Measurements from ENCODE around the gene CCNB1. TPM values are rescaled to one million over a fixed set of nuclear protein-coding genes. Genes with fewer than 3 reads are reported as not detected.
A peak's percentile ranks its signal among the peaks of the same experiment; 100 is the strongest.

Gene CCNB1
- polyA plus RNA-seq, 1 donor (not counting 4 experiments of a cell fraction or from before 2014, with no cell fraction given): 126 TPM

DNA sequence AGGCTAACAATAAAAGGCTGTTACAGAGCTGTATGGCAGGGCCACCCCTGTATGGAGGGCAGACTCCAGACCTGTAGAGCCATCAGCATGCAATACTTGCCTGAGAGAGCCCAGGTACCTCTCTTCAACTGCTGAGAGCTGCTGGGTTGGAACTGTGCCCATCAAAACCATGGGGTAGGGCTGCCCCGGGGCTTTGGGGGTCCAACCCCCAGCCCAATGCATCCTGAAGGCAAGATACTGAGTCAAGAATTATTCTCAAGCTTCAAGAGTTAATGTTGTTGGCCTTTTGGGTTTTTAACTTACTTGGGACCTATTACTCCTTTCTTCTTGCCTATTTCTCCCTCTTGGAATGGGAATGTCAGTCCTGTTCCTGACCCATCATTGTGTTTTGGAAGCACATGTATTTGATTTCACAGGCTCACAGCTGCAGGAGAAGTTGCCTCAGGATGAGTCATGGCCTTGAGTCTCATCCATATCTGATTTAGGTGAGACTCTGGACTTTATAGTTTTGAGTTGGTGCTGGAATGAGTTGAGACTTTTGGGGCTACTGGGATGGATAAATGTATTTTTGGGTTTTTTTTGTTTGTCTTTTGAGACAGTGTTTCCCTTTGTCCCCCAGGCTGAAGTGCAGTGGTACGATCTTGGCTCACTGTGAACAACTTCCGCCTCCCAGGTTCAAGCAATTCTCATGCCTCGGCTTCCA is 46.7 kb downstream of the CCNB1 start:
- Histone ChIP-seq H3K27ac (ENCODE audit: control insufficient read depth, insufficient read depth, low read length) (no peak overlapping the region), H2AFZ (ENCODE audit: control insufficient read depth, low read length) (no peak overlapping the region), H3K4me1 (ENCODE audit: control insufficient read depth, extremely low read depth, insufficient read depth, low read length) (peaks cover 10% of the 10 kb centered on the region), H3K9me3 (ENCODE audit: control insufficient read depth, low read depth, low read length) (no peaks in the 10 kb centered on the region), H3K79me2 (ENCODE audit: control insufficient read depth, insufficient read depth, low read length) (peaks cover 10% of the 10 kb centered on the region), H4K20me1 (ENCODE audit: control insufficient read depth, extremely low read depth, insufficient read depth, low read length) (no peaks in the 10 kb centered on the region), H3K36me3 (ENCODE audit: control insufficient read depth in 2 of 2, extremely low read depth in 1 of 2, insufficient read depth in 2 of 2, low read length in 2 of 2) (no peaks in the 10 kb centered on the region), H3K4me3 (ENCODE audit: control insufficient read depth in 2 of 3, extremely low read depth in 1 of 3, insufficient read depth in 2 of 3, low read depth in 1 of 3, low read length in 3 of 3) (no peak overlapping the region), H3K9me1 (ENCODE audit: control insufficient read depth, extremely low read depth, insufficient read depth, low read length) (no peaks in the 10 kb centered on the region), H3K4me2 (ENCODE audit: control insufficient read depth, extremely low read depth, insufficient read depth, low read depth, low read length) (no peak overlapping the region), H3K9ac (ENCODE audit: control insufficient read depth, extremely low read depth, insufficient read depth, low read length) (no peak overlapping the region), H3K27me3 (ENCODE audit: control insufficient read depth, extremely low read depth, insufficient read depth, low read length) (no peaks in the 10 kb centered on the region)
- FAIRE-seq (no peak), DNase-seq (ENCODE audit: low read depth, low spot score) (no peak)
- TF ChIP-seq, protein P1, sequence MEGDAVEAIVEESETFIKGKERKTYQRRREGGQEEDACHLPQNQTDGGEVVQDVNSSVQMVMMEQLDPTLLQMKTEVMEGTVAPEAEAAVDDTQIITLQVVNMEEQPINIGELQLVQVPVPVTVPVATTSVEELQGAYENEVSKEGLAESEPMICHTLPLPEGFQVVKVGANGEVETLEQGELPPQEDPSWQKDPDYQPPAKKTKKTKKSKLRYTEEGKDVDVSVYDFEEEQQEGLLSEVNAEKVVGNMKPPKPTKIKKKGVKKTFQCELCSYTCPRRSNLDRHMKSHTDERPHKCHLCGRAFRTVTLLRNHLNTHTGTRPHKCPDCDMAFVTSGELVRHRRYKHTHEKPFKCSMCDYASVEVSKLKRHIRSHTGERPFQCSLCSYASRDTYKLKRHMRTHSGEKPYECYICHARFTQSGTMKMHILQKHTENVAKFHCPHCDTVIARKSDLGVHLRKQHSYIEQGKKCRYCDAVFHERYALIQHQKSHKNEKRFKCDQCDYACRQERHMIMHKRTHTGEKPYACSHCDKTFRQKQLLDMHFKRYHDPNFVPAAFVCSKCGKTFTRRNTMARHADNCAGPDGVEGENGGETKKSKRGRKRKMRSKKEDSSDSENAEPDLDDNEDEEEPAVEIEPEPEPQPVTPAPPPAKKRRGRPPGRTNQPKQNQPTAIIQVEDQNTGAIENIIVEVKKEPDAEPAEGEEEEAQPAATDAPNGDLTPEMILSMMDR (optimal IDR thresholded peaks at IDR 0.05 in 1 of 3, IDR thresholded peaks at IDR 0.05 in 1 of 3, conservative IDR thresholded peaks at IDR 0.05 in 1 of 3; ENCODE audit: extremely low read depth in 1 of 3, insufficient read depth in 2 of 3, low read length in 3 of 3): no peak
- no peak for TF ChIP-seq EZH2 (IDR thresholded peaks at IDR 0.05; ENCODE audit: low read length)
- dilution Hi-C loops (cut with MboI; ENCODE audit: extremely low pct_ligation_motif_present, low sequenced_read_pairs): no loop called here

DNA sequence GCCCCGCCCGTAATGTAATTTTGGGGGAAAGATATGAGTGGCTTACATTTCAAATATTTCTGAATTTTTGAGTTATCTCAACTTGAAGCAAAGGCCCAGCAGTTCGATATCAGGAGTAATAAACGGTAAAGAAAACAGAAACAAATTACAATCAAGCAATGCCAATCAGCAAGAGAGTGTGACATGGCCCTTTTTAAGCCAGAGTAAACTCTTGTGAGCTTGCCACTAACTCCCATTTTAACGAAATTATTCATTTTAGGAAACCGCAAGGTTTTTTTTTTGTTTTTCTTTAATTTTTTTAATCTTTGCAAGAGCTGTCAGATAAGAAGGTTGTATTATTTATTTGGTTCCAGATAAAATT is 50.2 kb downstream of the CCNB1 start:
- FAIRE-seq: no peak
- dilution Hi-C loops (cut with MboI; ENCODE audit: extremely low pct_ligation_motif_present, low sequenced_read_pairs): no loop called here

More for the DNA sequence above, 50.2 kb downstream of the CCNB1 start:
- TF ChIP-seq, protein P1 (optimal IDR thresholded peaks at IDR 0.05 in 1 of 3, IDR thresholded peaks at IDR 0.05 in 1 of 3, conservative IDR thresholded peaks at IDR 0.05 in 1 of 3; ENCODE audit: extremely low read depth in 1 of 3, insufficient read depth in 2 of 3, low read length in 3 of 3): no peak
- TF ChIP-seq EZH2 (IDR thresholded peaks at IDR 0.05; ENCODE audit: low read length): no peak
- Histone ChIP-seq H2AFZ (ENCODE audit: control insufficient read depth, low read length) (peak overlapping the region; percentile 52), H3K27ac (ENCODE audit: control insufficient read depth, insufficient read depth, low read length) (peak overlapping the region; percentile 26), H3K27me3 (ENCODE audit: control insufficient read depth, extremely low read depth, insufficient read depth, low read length) (no peaks in the 10 kb centered on the region), H3K4me3 (ENCODE audit: control insufficient read depth in 2 of 3, extremely low read depth in 1 of 3, insufficient read depth in 2 of 3, low read depth in 1 of 3, low read length in 3 of 3) (peak overlapping the region in 2 of 3 experiments; percentile 92 to 97), H3K4me1 (ENCODE audit: control insufficient read depth, extremely low read depth, insufficient read depth, low read length) (peaks cover 15% of the 10 kb centered on the region), H4K20me1 (ENCODE audit: control insufficient read depth, extremely low read depth, insufficient read depth, low read length) (no peaks in the 10 kb centered on the region), H3K9ac (ENCODE audit: control insufficient read depth, extremely low read depth, insufficient read depth, low read length) (peak overlapping the region; percentile 37), H3K79me2 (ENCODE audit: control insufficient read depth, insufficient read depth, low read length) (peaks cover 29% of the 10 kb centered on the region), H3K9me1 (ENCODE audit: control insufficient read depth, extremely low read depth, insufficient read depth, low read length) (no peaks in the 10 kb centered on the region), H3K9me3 (ENCODE audit: control insufficient read depth, low read depth, low read length) (no peaks in the 10 kb centered on the region), H3K36me3 (ENCODE audit: control insufficient read depth in 2 of 2, extremely low read depth in 1 of 2, insufficient read depth in 2 of 2, low read length in 2 of 2) (no peaks in the 10 kb centered on the region), H3K4me2 (ENCODE audit: control insufficient read depth, extremely low read depth, insufficient read depth, low read depth, low read length) (peak overlapping the region; percentile 82)
- no peak for DNase-seq (ENCODE audit: low read depth, low spot score)

Data from keratinocyte (primary cell).